ENCODE data around the gene TMEM26. TPM values are rescaled to one million over a fixed set of nuclear protein-coding genes. Genes with fewer than 3 reads are reported as not detected.

Gene TMEM26
- total and polyA plus RNA-seq, 8 donors, result 1.3 to 8.1 (median 6.0) TPM

DNA sequence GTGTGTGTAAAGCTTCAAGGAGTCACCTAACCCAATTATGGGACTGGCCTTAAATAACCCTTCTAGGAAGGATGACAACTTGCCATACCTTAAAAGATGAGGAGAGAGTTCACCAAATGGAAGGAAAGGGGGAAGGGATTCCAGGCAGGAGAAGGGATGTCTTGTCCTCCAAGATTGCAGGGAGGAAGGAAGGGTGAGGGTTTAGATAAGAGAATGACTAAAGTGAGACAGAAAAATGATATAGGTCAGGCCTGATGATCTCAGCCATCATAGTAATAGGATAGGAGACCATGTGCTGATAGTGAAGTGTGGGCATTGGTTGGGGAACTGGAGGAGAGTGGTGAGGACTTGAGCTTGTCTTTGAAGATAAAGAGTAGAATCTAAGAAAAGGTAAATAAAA is 7.7 kb upstream of the TMEM26 start:
- Histone ChIP-seq H3K27ac (no peak overlapping the region), H3K9me3 (no peaks in the 10 kb centered on the region), H3K4me1 (peaks cover 3 to 14% of the 10 kb centered on the region in 2 donors), H3K27me3 (no peaks in the 10 kb centered on the region), H3K4me3 (no peak overlapping the region), H3K36me3 (no peaks in the 10 kb centered on the region)
- intact Hi-C loops (cut with DNase I), result no loop called here
- TF ChIP-seq, protein P1, sequence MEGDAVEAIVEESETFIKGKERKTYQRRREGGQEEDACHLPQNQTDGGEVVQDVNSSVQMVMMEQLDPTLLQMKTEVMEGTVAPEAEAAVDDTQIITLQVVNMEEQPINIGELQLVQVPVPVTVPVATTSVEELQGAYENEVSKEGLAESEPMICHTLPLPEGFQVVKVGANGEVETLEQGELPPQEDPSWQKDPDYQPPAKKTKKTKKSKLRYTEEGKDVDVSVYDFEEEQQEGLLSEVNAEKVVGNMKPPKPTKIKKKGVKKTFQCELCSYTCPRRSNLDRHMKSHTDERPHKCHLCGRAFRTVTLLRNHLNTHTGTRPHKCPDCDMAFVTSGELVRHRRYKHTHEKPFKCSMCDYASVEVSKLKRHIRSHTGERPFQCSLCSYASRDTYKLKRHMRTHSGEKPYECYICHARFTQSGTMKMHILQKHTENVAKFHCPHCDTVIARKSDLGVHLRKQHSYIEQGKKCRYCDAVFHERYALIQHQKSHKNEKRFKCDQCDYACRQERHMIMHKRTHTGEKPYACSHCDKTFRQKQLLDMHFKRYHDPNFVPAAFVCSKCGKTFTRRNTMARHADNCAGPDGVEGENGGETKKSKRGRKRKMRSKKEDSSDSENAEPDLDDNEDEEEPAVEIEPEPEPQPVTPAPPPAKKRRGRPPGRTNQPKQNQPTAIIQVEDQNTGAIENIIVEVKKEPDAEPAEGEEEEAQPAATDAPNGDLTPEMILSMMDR (IDR thresholded peaks at IDR 0.05), result no peak
- DNase-seq, result no peak
- no peak for ATAC-seq

DNA sequence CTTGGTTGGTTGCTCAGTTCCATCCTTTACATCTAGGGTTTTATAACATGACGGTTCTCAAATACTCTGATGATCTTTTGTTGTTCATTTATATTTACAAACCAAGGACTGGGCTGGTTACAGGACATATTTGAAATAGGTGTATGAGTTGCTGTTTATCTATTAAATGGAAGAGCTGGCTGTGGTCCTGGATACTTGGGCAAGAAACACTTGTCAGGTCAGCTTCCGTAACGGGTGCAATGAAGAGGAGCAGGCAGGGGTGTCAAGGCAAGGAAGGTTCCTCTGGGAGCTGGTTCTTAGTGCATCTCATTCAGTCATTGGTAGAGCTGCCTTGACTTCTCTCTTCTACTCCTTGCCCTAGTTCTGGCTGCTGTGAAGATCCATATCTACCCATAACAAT is 4.8 kb upstream of the TMEM26 start:
- no peak overlapping the region for H3K27ac ChIP-seq
- intact Hi-C loops (cut with DNase I), result no loop called here
- ATAC-seq (no peak), DNase-seq (no peak)
- H3K4me1 ChIP-seq, result peaks cover 9 to 17% of the 10 kb centered on the region in 2 donors
- peaks cover 0 to 16% of the 10 kb centered on the region in 2 donors for H3K27me3 ChIP-seq
- no peaks in the 10 kb centered on the region for H3K36me3 ChIP-seq
- no peaks in the 10 kb centered on the region for H3K9me3 ChIP-seq
- H3K4me3 ChIP-seq, result no peak overlapping the region
- TF ChIP-seq, protein P1 (IDR thresholded peaks at IDR 0.05), result no peak

DNA sequence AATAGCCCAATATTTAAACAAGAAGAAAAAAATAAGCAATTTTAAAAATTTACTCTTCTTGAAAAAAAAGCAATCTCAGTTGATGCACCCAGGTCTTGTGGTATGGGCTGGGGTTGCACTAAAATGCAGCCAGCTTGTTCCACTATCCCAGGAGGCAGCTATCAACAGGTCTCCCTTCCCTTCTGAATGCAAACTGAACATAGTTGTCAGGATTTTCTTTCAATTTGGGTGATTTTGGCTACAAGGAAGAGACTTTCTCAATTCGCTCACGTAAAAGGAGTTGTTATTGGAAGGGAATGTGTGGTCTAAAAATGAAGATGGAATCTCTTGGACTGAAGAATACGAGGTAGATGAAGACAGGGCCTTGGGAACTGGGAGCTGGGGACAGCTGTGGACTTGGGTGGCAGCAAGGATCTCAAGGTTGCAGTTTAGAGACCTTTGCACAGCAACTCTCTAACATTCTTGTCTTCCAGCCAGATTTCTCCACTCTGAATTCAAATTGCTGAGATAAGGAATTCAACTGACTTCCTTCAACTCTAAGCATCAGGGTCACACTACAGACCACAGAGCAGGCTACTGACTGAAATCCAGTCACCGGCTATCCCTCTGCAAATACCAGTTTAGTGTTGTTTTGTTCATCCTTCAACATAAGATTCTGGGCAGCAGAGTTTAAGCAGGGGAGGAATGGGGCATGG is 3.1 kb upstream of the TMEM26 start:
- H3K27me3 ChIP-seq, result peaks cover 8 to 34% of the 10 kb centered on the region in 2 donors
- no peaks in the 10 kb centered on the region for H3K36me3 ChIP-seq
- TF ChIP-seq, protein P1 (IDR thresholded peaks at IDR 0.05), result no peak
- H3K27ac ChIP-seq, result no peak overlapping the region
- H3K9me3 ChIP-seq, result no peaks in the 10 kb centered on the region
- H3K4me1 ChIP-seq, result peaks cover 9 to 29% of the 10 kb centered on the region in 2 donors
- no peak overlapping the region for H3K4me3 ChIP-seq
- DNase-seq, result peak in 1 of 4 donors; percentile 22
- ATAC-seq, result peak; percentile 71
- intact Hi-C loops (cut with DNase I), result no loop called here

DNA sequence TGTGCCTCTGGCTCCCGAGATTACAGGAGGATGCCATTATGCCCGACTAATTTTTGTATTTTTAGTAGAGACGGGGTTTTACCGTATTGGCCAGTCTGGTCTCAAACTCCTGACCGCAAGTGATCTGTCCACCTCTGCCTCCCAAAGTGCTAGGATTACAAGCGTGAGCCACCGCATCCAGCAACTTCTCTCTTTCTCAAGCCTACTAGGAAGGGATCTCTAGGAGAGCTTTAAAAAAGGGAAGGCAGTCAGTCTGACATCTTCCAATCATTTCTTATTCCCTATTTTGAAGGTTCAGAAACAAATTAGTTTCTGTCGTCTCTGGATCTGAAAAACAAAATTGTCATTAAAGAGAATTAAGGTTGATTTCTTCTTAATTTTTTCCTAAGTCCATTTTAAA is 2.5 kb upstream of the TMEM26 start:
- no peaks in the 10 kb centered on the region for H3K36me3 ChIP-seq
- no peaks in the 10 kb centered on the region for H3K9me3 ChIP-seq
- no peak overlapping the region for H3K4me3 ChIP-seq
- no peak for ATAC-seq
- intact Hi-C loops (cut with DNase I), result no loop called here
- no peak overlapping the region for H3K27ac ChIP-seq
- TF ChIP-seq, protein P1 (IDR thresholded peaks at IDR 0.05), result no peak
- DNase-seq, result no peak
- H3K27me3 ChIP-seq, result peaks cover 8 to 39% of the 10 kb centered on the region in 2 donors
- H3K4me1 ChIP-seq, result peaks cover 9 to 29% of the 10 kb centered on the region in 2 donors

DNA sequence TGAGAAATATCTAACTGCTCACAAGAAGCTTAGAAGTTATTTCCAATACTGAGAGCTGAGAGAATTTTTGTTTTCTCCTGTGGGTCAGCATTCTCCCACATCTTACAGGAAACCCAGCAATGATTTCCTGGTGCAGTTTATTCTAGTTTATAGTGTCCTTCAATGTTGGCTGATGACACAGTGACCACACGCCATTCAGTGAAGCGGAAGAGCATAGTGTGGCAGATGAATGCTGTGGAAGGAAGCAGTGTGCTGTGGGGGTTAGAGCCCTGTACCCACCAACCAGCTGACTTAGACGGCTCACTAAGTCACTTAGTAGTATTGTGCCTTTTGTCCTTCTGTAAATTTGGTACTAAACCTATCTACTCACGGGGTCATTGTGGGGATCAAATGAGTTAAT is 1.4 kb upstream of the TMEM26 start:
- intact Hi-C loops (cut with DNase I), result no loop called here

More for the DNA sequence above, 1.4 kb upstream of the TMEM26 start:
- TF ChIP-seq, protein P1 (IDR thresholded peaks at IDR 0.05), result no peak
- Histone ChIP-seq H3K27me3 (peaks cover 8 to 39% of the 10 kb centered on the region in 2 donors), H3K27ac (no peak overlapping the region), H3K36me3 (no peaks in the 10 kb centered on the region), H3K4me1 (peaks cover 9 to 29% of the 10 kb centered on the region in 2 donors), H3K9me3 (no peaks in the 10 kb centered on the region), H3K4me3 (no peak overlapping the region)
- ATAC-seq (no peak), DNase-seq (no peak)

Data from left lung (tissue), 10 donors.